NK-92 (cell line): ENCODE measurements around the gene TBC1D5.
"Not testable (repeated sequence)": the region's sequence is repeated elsewhere in the genome, so short reads cannot be mapped to it uniquely, and the experiment has no call there.

ENCODE experiments used
- DNase-seq: peaks from one replicate; lab custom pipeline; 2025; ENCODE audit not compliant: unreplicated experiment; lab: John Stamatoyannopoulos, UW

The TBC1D5 gene

DNA sequence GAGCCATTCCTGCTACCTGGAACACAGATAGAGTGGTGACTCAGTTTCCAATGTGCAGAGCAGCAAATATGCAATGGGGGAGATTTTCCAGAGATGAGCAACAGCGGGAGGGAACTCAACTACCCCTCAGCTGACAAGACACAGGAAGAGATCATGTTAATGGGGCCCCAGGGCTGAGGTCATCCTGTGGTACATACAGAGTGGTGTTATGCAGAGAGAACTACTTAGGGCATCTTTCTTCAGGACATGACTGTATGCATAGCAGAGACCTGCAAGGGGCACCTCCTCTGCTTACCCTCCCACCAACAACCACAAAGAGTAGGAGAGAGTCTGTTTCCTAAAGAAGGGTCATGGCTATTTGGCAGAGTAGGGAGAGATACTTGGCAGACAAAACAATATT, 6.8 kb upstream of the TBC1D5 start:
- DNase-seq = no peak

DNA sequence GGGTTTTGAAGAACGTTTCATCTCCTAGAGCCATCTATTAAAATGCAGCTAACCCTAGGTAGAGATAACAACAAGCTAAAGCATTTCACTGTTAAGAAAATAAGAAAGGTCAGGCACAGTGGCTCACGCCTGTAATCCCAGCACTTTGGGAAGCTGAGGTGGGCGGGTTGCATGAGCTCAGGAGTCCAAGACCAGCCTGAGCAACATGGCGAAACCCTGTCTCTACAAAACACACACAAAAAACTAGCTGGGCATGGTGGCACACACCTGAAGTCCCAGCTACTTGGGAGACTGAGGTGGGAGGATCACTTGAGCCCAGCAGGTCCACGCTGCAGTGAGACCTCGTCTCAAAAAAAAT, 5.4 kb upstream of the TBC1D5 start:
- DNase-seq = no peak

DNA sequence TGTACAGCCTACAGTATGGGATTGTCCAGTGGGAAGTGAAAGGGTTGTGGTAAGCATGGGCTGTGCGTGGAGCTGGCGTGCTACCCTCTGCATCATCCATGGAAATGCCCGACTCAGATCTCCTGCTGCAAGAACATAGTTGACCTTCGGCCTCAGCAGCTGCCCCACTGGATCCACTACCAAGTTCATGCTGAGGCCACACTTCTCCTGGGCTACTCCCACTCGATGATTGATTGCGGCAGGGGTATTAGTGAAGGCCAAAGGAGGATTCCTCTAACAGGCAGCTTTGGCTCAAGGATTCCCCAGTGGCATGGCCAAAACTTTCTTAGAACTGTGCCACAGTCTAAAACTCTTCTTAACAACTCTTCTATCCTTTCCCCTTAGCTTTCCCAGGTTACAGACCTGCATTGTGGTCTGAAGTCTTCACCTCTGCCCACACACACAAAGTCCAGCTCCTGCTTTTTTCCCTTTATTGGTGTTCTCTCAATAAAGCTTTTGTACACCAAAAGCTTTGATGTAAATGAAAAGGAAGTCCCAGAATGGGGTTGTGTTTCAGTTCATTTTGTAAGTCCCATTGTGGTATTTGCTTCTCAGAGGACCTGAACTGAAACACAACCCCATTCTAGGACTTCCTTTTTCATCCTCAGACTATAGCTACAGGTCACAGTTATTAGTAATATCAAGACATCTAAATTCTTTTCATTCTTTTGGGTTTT, 4.9 kb upstream of the TBC1D5 start:
- no peak for DNase-seq

DNA sequence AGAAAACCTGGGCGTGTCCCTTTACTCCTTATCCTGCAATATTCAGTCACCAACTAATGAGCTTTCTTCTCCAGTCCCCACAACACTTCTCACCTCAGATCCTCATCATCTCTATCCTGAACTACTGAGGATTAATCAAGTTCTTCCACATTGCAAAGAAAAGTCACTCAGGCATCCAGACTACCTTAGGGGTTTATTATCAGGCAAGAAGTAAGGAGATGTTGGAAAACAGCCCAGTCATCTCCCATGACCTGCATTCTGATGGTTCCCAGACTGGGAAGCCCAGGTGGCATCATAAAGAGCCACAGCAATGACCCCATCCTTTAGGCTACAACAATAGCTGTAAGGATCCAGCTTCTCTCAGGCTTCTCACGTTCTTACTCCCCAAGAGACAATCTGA, 3.5 kb upstream of the TBC1D5 start:
- no peak for DNase-seq

DNA sequence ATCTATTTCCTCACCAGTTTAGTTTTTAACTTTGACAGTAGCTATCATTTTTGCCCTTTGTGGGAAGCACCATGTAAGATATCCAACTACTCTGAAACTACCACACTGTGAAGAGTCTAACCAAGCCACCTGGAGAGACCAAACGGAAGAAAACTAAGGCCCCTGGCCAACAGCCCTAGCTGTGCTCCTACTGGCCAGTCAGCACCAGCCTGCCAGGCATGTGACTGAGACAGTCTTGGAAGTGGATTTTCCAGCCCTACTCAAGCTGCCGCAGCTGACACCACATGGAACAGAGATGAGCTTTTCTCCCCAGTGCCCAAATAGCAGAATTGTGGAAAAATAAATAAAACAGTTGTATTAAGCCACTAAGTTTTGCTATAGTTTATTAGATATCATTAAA, 2.9 kb upstream of the TBC1D5 start:
- DNase-seq = no peak

DNA sequence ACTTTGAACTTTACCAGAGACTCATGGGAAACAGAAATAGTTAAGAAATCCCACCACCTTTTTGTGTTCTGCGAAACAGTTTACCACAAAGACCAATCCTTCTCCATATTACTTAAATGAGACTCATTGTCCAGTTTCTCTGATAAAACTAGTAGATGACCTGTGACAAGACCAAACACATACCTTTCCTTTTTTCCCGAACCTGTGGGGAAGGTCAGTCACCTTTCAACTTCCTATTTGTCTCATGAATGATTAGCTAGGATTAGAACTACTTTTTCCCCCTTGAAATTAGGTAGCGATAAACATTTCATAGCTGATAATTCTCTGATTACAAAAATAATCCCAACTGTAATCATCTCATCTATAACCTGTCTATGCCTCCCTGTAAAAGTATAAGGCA, 2.3 kb upstream of the TBC1D5 start:
- no peak for DNase-seq

DNA sequence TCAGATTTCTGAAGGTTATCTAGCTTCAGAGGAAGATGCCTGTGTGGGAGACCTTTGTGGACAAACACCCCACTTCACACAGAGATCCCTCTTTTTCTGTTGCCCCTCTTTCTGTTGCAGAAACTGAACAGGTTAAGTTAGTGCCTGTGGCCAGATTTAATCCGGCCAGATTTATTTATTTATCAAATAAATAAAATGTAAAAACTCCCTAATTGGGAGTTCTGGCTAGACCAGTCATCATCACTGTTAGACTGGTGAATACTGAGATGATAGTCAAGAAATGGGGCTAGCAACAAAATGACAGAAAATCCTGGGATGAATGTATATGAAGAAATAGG, 1.2 kb upstream of the TBC1D5 start:
- DNase-seq = no peak

DNA sequence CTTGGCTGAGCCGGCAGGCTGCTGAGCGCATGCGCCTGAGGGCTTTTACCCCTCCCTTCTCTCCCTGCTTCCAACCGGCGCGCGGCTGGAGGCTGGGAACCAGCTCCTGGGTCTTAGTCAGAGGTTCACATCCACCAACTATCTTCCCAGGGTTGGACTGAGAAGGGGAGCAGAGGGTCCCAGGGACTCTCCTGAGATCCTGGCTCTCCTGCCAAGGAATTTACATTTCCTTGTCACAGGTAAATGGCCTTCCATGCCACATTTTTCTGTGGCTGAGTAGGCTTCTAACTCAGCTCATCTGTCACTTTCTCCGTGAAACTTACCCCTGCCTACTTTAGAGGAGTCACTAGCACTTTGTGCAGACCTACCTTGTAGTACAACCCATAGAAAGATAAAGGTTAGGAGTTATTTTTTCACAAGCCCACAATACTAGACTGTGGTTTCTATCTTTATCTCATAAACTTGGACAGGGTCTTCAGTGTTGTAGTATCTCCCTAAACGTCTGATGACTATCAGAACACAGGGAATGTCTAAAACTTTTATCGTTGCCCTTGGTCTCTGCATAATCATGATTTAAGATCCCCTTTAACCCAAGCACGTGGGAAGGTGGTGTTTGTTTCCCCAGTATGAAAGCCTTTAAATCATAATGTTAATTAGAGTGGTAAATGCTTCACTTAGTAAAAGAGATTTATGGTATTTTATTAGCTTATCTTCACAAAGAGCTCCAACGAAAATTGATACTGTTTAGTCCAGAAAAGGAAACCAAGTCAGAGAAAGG, 638 bp upstream of the TBC1D5 start:
- DNase-seq = no peak

DNA sequence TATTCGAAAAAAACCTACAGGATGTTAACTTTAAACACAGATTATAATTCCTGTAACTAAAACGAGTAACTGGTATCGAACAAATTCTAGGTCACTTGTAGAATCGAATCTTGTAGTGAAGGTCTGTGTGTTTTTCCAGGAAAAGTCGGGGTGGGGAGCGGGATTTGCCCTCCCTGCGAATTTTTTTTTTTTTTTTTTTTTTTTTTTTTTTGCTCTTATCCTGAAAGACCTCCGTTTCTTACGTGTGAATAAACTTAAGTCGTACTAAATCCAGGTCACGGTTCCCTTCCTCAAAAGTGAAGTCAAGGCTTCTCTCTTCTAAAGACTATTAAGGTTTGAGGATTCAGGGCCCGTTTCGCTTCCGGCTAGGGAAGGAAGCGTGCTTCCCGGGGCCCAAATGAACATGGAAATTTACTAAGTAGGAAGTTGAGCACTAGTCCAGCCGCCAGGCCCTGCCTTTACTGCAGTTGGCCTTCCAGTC, 770 bp downstream of the TBC1D5 start:
- no peak for DNase-seq

DNA sequence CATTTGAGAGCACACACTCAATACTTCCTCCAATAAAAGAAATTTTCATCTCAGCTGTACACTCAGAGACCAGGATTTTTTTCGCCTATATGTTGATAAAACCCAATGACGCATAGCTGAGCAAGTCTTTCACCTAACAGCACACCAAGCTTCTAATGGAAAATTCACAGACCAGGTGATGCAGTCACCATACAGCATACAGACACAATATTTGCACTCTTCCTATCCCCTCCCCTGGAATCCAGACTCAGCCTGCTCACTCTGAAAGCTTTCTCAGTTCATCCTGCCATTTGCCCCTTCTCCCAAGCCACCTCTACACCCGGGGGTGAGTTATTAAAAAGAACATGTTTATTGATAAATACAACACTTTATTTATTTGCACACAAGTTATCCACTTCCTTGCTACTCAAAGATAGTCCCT, 1.7 kb downstream of the TBC1D5 start:
- no peak for DNase-seq

DNA sequence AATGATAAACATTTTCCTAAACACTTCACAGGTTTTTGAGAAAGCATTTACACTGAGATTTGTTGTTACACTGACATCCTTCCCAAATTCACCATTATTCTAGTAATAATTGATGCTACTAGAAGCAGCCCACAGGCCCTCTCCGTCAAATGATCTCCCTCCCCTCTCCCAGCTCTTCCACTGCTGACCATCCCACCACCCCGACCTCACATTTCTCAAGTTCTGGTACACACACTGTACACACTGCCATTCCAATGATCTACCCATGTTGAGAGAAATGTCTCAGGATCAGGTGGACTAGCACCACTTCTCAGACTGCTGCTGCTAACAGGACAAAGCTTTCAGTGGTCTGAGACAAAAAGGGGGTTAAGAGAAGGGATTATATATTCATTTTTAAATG, 3.5 kb downstream of the TBC1D5 start:
- DNase-seq = no peak

DNA sequence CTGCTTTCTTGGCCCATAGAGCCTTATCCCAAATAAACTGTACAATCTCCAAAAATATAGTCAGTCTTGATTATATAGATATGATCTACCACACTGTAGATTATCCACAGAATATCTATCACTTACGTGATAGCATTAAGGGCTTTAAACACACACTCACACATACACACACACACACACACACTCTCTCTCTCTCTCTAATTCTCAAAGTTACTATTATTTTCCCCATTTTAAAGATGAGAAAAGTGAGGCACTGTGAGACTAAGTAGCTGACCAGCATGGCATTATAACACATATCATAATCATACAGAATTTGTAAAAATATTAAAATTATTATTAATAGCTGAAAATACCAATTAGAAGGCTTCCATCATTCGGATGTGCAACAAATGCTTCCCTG, 4.2 kb downstream of the TBC1D5 start:
- DNase-seq = no peak

DNA sequence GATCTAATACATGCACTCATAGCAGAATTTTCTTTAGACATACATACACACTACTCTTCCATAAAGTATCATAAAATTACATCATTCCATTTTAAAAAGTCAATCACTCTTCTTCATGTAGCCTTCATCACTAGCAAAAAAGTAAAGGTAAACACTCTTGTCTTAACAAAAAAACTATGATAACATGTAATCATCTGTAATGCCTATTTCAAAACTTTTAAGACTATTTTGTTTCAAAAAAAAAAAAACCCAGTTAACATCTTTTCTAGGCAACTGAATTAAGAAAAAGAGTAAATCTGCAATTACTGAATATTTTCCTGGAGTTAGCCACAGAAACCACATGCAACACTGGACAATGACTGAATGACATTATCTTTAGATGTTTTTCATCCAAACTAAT, 4.8 kb downstream of the TBC1D5 start:
- no peak for DNase-seq

DNA sequence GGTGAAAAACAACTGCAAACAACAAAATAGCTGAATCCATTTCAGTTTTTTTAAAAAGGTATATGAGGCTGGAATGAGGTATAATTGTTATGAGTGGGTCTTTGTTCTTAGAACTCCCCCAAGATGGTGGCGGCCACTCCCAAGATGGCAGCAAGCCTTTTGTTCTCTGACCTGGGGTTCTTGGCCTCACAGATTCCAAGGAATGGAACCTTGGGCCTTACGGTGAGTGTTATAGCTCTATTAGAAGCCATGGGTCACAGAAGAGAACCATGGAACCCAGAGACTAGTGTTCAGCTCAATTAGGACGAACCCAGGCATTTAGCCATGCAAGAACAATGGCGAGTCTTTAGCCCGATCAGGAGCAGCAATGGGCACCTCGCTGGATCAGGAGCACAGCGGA, 7.1 kb downstream of the TBC1D5 start:
- not testable (repeated sequence) for DNase-seq

DNA sequence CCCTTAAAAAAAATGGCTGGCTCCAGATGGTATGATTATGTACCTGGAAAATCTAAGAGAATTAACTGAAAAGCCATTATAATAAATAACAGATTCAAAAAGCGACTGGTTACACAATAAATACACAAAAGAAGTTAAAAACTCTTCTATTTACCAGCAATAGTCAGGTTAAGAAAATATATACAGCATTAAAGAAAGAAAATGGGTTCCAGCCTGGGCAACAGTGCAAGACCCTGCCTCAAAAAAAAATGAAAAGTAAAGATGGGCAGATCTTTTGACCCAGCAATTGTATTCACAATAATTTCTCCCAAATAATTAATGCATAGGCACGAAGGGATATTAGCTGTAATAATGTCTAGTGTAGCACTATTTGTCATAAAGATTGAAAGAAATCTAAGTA, 8.7 kb downstream of the TBC1D5 start:
- no peak for DNase-seq

DNA sequence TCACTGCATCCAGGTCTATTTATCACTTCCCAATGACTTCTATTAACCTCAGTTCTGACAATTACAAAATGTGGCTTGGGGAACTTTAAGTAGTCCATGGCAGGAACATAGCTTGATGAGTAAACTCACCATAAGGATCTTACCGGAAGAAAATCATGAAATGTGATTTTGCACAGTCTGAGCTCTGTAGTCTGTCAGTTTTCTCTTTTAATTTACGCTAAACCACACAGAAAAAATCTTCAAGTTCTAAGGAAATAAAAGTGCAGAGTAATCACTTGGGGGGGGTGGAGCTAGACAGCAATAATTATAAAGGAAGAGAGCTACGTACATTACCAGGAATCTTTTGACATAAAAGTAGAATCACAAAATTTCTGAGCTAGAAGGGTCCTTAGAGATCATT, 9.2 kb downstream of the TBC1D5 start:
- no peak for DNase-seq

DNA sequence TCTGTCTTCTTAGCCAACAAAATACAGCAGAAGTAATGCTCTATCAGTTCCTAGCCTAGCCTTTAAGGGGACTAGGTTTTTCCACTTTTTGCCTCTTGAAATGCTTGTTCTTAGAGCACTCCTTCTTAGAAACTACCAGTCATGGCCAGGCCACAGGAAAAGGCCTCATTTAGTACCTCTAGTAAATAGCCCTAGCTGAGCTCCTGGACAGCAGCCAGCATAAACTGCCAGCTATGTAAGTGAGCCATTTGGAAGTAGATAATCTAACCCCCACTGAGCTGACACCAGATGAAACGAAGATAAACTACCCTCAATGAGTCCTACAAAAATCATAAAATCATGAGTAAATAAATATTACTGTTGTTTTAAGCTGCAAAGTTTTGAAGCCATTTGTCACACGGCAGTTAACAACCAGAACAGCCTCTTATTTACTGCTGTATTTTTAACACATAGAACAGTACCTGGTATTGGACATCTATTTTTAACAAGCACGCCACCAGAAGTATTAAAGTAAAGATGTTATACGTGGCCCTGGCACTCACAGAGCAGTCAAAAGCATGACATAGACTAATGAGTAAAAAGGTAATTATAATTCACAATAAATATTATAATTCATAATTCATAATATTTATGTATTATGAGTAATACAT, 12.0 kb downstream of the TBC1D5 start:
- DNase-seq = no peak

DNA sequence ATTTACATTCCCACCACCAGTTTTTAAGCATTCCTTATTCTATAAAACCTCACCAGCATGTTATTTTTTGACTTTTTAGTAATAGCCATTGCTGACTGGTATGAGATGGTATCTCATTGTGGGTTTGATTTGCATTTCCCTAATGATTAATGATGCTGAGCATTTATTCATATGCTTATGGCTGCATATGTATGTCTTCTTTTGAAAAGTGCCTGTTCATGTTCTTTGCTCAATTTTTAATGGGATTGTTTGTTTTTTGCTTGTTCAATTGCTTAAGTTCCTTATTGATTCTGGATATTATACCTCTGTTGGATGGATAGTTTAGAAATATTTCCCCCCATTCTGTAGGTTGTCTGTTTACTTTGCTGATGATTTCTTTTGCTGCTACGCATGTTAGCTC, 16.1 kb downstream of the TBC1D5 start:
- no peak for DNase-seq

DNA sequence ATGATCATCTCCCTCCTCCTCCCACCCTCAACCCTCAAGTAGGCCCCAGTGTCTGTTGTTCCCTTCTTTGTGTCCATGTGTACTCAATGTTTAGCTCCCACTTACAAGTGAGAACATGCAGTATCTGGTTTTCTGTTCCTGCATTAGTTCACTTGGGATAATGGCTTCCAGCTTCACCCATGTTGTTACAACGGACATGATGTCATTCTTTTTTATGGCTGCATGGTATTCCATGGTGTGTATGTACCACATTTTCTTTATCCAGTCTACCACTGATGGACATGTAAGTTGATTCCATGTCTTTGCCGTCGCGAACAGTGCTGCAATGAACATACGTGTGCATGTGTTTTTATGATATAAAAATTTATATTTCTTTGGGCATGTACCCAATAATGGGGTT, 16.6 kb downstream of the TBC1D5 start:
- not testable (repeated sequence) for DNase-seq

DNA sequence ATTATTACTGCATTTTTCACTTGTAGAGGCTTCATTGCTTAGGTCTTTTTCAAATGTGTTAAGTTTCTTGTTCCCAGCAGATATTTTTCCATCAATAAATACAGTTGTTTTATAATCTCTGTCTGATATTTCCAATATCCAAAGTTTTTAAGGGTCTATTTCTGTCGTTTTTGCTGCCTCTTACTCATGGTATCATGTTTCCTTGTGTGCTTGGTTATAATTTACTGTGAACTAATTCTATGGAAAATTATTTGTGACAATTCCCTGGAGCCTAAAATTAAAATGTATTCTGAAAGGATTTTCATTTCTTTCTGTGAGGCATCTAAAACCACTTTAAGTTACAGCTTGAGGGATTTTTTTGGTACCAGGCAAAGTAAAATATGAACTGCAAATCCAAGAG, 17.5 kb downstream of the TBC1D5 start:
- no peak for DNase-seq

DNA sequence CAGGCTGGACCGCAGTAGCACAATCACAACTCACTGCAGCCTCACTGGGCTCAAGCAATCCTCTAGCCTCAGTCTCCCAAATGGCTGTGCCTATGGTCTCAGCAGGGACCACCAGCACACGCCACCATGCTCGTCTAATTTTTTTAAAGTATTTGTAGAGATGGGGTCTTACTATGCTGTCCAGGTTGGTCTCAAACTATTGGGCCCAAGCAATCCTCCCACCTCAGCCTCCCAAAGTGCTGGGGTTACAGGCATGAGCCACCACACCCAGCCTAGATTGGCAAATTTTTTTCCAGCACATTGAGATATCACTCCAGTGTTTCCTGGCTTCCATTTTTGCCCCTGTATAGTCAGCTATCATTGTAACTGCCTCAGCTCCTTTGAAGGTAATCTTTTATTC, 18.3 kb downstream of the TBC1D5 start:
- no peak for DNase-seq

DNA sequence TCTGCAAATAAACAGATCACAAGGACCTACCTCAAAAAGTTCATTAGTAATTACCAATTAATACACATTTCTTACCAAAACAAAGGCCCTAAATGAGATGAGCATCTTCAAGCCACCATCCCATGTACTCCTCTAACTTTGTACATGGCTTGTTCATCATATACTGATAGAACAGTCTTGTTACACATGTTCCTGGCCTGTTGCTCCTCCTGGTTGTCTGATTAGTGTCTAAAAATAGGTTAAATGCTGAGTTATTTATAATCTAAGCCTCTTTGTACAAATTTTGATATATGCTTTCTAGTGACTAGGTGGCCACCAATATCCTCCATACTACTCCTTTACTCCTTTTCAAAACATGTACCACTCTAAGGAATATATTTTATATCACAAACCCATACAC, 25.0 kb downstream of the TBC1D5 start:
- no peak for DNase-seq
